ENCODE data around the gene UPK3A. TPM values are rescaled to one million over a fixed set of nuclear protein-coding genes. Genes with fewer than 3 reads are reported as not detected.

UPK3A gene
- total RNA-seq, 1 donor = not detected

- H3K36me3 ChIP-seq (ENCODE audit: insufficient read depth, low read length) = peaks cover 3% of the 10 kb centered on the region
- peaks cover 24% of the 10 kb centered on the region for H4K20me1 ChIP-seq (ENCODE audit: insufficient read depth, low read length)
- no peak for DNase-seq (ENCODE audit: insufficient read length, low spot score, missing footprints)
- H3K27me3 ChIP-seq (ENCODE audit: insufficient read depth, low read length) = no peaks in the 10 kb centered on the region
- H3K9me3 ChIP-seq (ENCODE audit: low read depth, low read length) = no peaks in the 10 kb centered on the region
- no peak overlapping the region for H3K4me3 ChIP-seq (ENCODE audit: insufficient read depth, low read length)
- H3K27ac ChIP-seq (ENCODE audit: low read depth, low read length) = no peak overlapping the region
- H3K4me1 ChIP-seq (ENCODE audit: insufficient read depth, low read length) = peaks cover 41% of the 10 kb centered on the region
- H2AFZ ChIP-seq (ENCODE audit: low read length) = no peak overlapping the region
- H3K4me2 ChIP-seq (ENCODE audit: insufficient read depth, low read length) = no peak overlapping the region
- TF ChIP-seq, protein P1, sequence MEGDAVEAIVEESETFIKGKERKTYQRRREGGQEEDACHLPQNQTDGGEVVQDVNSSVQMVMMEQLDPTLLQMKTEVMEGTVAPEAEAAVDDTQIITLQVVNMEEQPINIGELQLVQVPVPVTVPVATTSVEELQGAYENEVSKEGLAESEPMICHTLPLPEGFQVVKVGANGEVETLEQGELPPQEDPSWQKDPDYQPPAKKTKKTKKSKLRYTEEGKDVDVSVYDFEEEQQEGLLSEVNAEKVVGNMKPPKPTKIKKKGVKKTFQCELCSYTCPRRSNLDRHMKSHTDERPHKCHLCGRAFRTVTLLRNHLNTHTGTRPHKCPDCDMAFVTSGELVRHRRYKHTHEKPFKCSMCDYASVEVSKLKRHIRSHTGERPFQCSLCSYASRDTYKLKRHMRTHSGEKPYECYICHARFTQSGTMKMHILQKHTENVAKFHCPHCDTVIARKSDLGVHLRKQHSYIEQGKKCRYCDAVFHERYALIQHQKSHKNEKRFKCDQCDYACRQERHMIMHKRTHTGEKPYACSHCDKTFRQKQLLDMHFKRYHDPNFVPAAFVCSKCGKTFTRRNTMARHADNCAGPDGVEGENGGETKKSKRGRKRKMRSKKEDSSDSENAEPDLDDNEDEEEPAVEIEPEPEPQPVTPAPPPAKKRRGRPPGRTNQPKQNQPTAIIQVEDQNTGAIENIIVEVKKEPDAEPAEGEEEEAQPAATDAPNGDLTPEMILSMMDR (IDR thresholded peaks at IDR 0.05; ENCODE audit: extremely low read depth, low read depth, low read length) = no peak
- peaks cover 64% of the 10 kb centered on the region for H3K79me2 ChIP-seq (ENCODE audit: insufficient read depth, low read length)
Observed at GRCh38 chr22:45314786-45315185, 30.0 kb downstream of the UPK3A start.

DNA sequence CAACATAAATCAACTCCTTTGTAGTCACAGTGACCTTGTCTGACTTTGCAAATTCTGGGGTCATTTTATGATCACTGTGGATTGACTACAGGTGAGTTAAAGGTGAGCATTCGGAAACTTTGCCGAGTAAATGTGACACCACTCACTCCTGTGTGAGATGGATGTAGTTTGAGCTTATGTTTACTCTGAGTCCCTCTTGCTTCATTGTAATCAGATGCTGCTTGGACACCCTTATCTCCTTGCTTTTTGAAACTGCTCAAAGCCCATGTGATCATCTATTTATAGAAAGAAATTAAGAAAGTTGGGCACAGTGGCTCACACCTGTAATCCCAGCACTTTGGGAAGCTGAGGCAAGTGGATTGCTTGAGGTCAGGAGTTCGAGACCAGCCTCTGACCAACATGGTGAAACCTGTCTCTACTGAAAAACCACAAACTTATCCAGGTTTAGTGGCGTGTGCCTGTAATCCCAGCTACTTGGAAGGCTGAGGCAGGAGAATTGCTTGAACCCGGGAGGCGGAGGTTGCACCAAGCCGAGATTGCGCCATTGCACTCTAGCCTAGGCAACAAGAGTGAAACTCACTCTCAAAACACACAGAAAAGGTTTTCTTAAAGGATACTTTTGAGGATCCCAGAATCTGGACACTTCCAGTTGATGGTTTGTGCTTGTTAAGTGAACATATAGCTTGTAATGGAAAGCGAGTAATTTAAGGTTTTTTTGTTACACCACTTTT is 32.2 kb downstream of the UPK3A start:
- peak overlapping the region; percentile 77 for H3K4me2 ChIP-seq (ENCODE audit: insufficient read depth, low read length)
- TF ChIP-seq, protein P1 (IDR thresholded peaks at IDR 0.05; ENCODE audit: extremely low read depth, low read depth, low read length) = no peak
- no peaks in the 10 kb centered on the region for H3K27me3 ChIP-seq (ENCODE audit: insufficient read depth, low read length)
- peak overlapping the region; percentile 52 for H3K4me3 ChIP-seq (ENCODE audit: insufficient read depth, low read length)
- no peaks in the 10 kb centered on the region for H3K9me3 ChIP-seq (ENCODE audit: low read depth, low read length)
- peak overlapping the region; percentile 89 for H3K27ac ChIP-seq (ENCODE audit: low read depth, low read length)
- peaks cover 60% of the 10 kb centered on the region for H3K79me2 ChIP-seq (ENCODE audit: insufficient read depth, low read length)
- peaks cover 19% of the 10 kb centered on the region for H4K20me1 ChIP-seq (ENCODE audit: insufficient read depth, low read length)
- no peak for DNase-seq (ENCODE audit: insufficient read length, low spot score, missing footprints)
- peaks cover 41% of the 10 kb centered on the region for H3K4me1 ChIP-seq (ENCODE audit: insufficient read depth, low read length)
- no peak overlapping the region for H2AFZ ChIP-seq (ENCODE audit: low read length)
- peaks cover 3% of the 10 kb centered on the region for H3K36me3 ChIP-seq (ENCODE audit: insufficient read depth, low read length)

DNA sequence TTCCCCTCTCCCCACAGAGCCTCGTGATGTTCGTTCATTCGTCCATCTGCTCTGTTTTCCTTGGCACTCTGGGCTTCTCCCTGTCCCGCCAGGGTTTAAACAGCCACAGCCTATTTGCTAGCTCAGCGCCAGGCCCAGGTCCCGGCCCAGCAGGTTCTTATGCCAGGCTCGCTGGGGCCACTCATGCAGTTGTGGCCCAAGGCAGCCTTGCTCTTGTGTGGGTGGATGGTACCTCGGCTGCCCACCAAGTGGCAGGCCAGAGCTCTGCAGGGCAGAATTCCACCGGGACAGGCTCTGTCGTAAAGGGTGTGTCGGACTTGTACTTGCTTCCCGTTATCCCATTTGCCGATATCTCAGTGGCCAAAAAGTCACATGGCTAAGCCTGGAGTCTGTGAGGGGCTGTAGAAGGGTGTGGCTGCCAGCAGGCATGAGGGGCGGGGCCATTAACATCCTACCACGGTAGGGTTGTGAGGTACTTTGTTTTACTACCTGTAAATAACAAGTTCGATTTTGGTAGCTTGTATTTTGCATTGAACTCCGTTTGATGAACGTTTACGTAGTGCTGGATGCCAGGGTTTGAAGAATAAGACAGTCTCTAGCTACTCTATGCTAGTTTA is 32.9 kb downstream of the UPK3A start:
- Histone ChIP-seq H3K36me3 (ENCODE audit: insufficient read depth, low read length) (peaks cover 3% of the 10 kb centered on the region), H4K20me1 (ENCODE audit: insufficient read depth, low read length) (peaks cover 22% of the 10 kb centered on the region), H3K27ac (ENCODE audit: low read depth, low read length) (peak overlapping the region; percentile 89), H3K4me2 (ENCODE audit: insufficient read depth, low read length) (peak overlapping the region; percentile 77), H3K4me3 (ENCODE audit: insufficient read depth, low read length) (peak overlapping the region; percentile 52), H3K4me1 (ENCODE audit: insufficient read depth, low read length) (peaks cover 41% of the 10 kb centered on the region), H3K9me3 (ENCODE audit: low read depth, low read length) (no peaks in the 10 kb centered on the region), H3K27me3 (ENCODE audit: insufficient read depth, low read length) (no peaks in the 10 kb centered on the region), H3K79me2 (ENCODE audit: insufficient read depth, low read length) (peaks cover 66% of the 10 kb centered on the region), H2AFZ (ENCODE audit: low read length) (peak overlapping the region; percentile 66)
- TF ChIP-seq, protein P1 (IDR thresholded peaks at IDR 0.05; ENCODE audit: extremely low read depth, low read depth, low read length) = peak; percentile 42
- DNase-seq (ENCODE audit: insufficient read length, low spot score, missing footprints) = peak; percentile 92

DNA sequence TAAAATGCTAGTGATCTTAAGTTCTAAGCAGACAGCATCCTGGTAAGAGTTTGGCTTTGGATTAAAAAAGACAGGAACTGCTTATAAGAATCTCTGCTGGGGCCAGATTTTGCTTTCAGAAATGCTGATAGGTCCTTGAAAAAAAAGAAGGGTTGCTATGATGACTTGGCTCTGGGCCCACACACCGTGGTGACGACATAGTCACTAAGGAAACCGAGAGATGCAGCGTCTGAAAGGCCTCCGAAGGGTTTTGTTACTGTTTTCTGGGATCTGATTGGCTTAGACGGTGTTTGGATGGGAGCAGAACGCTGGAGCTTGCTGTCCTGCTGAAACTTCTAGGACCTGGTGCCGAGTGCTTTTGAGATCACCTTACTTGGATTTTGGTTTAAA is 33.4 kb downstream of the UPK3A start:
- Histone ChIP-seq H3K36me3 (ENCODE audit: insufficient read depth, low read length) (no peaks in the 10 kb centered on the region), H3K79me2 (ENCODE audit: insufficient read depth, low read length) (peaks cover 63% of the 10 kb centered on the region), H2AFZ (ENCODE audit: low read length) (peak overlapping the region; percentile 66), H3K4me3 (ENCODE audit: insufficient read depth, low read length) (peak overlapping the region; percentile 52), H3K4me2 (ENCODE audit: insufficient read depth, low read length) (peak overlapping the region; percentile 77), H3K9me3 (ENCODE audit: low read depth, low read length) (no peaks in the 10 kb centered on the region), H3K27me3 (ENCODE audit: insufficient read depth, low read length) (no peaks in the 10 kb centered on the region), H3K27ac (ENCODE audit: low read depth, low read length) (peak overlapping the region; percentile 89), H3K4me1 (ENCODE audit: insufficient read depth, low read length) (peaks cover 41% of the 10 kb centered on the region), H4K20me1 (ENCODE audit: insufficient read depth, low read length) (peaks cover 22% of the 10 kb centered on the region)
- peak; percentile 93 for DNase-seq (ENCODE audit: insufficient read length, low spot score, missing footprints)
- TF ChIP-seq, protein P1 (IDR thresholded peaks at IDR 0.05; ENCODE audit: extremely low read depth, low read depth, low read length) = no peak

All from osteoblast (primary cell).